DOHH2 (cell line): ENCODE results near the gene FZD10.

Experiments
- H3F3A ChIP-seq: fragments of 200-600 bp; sonication (generic), shearing (Covaris generic); 2 replicates; pipeline ENCODE4 v1.6.0; 2016; ENCODE audit warnings: antibody characterized with exemption, mild to moderate bottlenecking; ENCODE audit not compliant: control insufficient read depth, insufficient read depth
- H3K27ac ChIP-seq: fragments of 200-600 bp; sonication (generic); 2 replicates; pipeline ENCODE4 v1.5.1; 2014; ENCODE audit warnings: low read depth, mild to moderate bottlenecking, low read length, moderate library complexity
- H3K27me3 ChIP-seq: fragments of 200-600 bp; sonication (generic); 2 replicates; pipeline ENCODE4 v1.6.1; 2014; ENCODE audit warnings: mild to moderate bottlenecking, low read length, mixed read lengths; ENCODE audit not compliant: control insufficient read depth
- H3K36me3 ChIP-seq: fragments of 200-600 bp; sonication (generic); 2 replicates; pipeline ENCODE4 v1.6.1; 2014; ENCODE audit warnings: mild to moderate bottlenecking, low read length, moderate library complexity, mixed read lengths; ENCODE audit not compliant: control insufficient read depth
- H3K4me1 ChIP-seq: fragments of 200-600 bp; sonication (generic); 2 replicates; pipeline ENCODE4 v1.6.1; 2014; ENCODE audit warnings: mild to moderate bottlenecking, low read length, mixed read lengths; ENCODE audit not compliant: control insufficient read depth
- H3K4me2 ChIP-seq: fragments of 200-600 bp; sonication (generic); 2 replicates; pipeline ENCODE4 v1.6.0; 2014; ENCODE audit warnings: mild to moderate bottlenecking, low read length, moderate library complexity
- H3K4me3 ChIP-seq: fragments of 200-600 bp; sonication (generic); 2 replicates; pipeline ENCODE4 v1.5.1; 2014; ENCODE audit warnings: mild to moderate bottlenecking, low read length, mixed read lengths
- H3K79me2 ChIP-seq: fragments of 200-600 bp; sonication (generic); 2 replicates; pipeline ENCODE4 v1.6.1; 2014; ENCODE audit warnings: mild to moderate bottlenecking, low read length, mixed read lengths; ENCODE audit not compliant: control insufficient read depth
- H3K9me2 ChIP-seq: fragments of 200-600 bp; sonication (generic); replicated peaks from 2 replicates; pipeline ENCODE4 v1.6.1; 2014; ENCODE audit warnings: mild to moderate bottlenecking, low read length, mixed read lengths; ENCODE audit not compliant: control insufficient read depth
- H3K9me3 ChIP-seq: fragments of 200-600 bp; sonication (generic); 2 replicates; pipeline ENCODE4 v1.6.1; 2014; ENCODE audit warnings: antibody characterized with exemption, low read length, mixed read lengths; ENCODE audit not compliant: control insufficient read depth, insufficient read depth
- H4K20me1 ChIP-seq: fragments of 200-600 bp; sonication (generic); 2 replicates; pipeline ENCODE4 v1.6.0; 2014; ENCODE audit warnings: low read depth, mild to moderate bottlenecking, antibody characterized with exemption, low read length, moderate library complexity; ENCODE audit not compliant: control insufficient read depth, insufficient read depth
- EZH2phosphoT487 ChIP-seq: fragments of 200-600 bp; sonication (generic); IDR thresholded peaks from 2 replicates; pipeline ENCODE4 v1.6.1; 2017; ENCODE audit warnings: borderline replicate concordance, mild to moderate bottlenecking, antibody characterized with exemption, low read length, moderate library complexity, mixed read lengths
- TF ChIP-seq, protein P1 (sequence below): fragments of 200-600 bp; sonication (generic); IDR thresholded peaks from one replicate; pipeline ENCODE4 v1.5.1; 2014; ENCODE audit warnings: antibody characterized with exemption, mild to moderate bottlenecking, low read depth, low read length; ENCODE audit not compliant: poor library complexity, severe bottlenecking

The FZD10 gene

DNA sequence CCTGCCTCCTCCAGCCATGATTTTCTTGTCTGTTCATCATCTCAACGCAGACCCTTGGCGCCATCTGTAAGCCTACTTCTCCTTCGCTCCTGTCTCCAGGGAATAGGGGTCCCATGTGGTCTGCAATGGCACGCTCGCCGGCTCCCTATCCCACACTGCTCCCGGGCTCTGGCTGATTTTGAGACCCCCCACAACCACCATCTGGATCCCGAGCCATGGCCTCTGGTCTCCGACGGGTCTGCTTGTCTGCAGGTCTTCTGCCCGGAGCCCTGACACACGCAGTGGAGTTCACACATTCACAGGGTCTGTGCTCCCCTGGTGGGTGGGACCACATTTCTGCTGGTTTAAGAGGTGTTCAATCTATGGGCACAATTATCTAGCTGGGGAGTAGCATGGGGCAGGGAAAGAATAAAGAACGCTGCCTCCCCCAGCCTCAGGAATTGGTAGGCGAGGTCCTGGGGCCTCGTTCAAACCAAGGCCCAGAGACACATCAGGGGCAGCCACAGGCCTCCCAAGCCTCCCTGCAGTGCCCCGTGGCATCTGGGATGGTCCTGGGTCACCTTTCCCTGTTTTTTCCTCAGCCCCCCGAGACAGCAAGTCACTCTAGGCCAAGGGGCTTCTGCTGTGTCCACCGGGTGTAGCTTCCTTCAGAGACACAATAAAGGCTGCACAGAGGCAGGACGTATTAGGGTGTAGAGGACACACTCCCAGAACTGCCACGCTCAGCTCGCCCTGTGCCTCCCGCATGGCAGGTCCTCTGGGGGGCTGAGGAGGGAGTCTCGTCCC, 21.5 kb downstream of the FZD10 start:
- no peak overlapping the region for H3K4me2 ChIP-seq
- H3K4me1 ChIP-seq: no peaks in the 10 kb centered on the region
- no peaks in the 10 kb centered on the region for H3K79me2 ChIP-seq
- no peaks in the 10 kb centered on the region for H4K20me1 ChIP-seq
- H3F3A ChIP-seq: no peaks in the 10 kb centered on the region
- no peak overlapping the region for H3K27ac ChIP-seq
- no peak overlapping the region for H3K4me3 ChIP-seq
- H3K9me2 ChIP-seq: no peaks in the 10 kb centered on the region
- no peaks in the 10 kb centered on the region for H3K36me3 ChIP-seq
- TF ChIP-seq, protein P1, sequence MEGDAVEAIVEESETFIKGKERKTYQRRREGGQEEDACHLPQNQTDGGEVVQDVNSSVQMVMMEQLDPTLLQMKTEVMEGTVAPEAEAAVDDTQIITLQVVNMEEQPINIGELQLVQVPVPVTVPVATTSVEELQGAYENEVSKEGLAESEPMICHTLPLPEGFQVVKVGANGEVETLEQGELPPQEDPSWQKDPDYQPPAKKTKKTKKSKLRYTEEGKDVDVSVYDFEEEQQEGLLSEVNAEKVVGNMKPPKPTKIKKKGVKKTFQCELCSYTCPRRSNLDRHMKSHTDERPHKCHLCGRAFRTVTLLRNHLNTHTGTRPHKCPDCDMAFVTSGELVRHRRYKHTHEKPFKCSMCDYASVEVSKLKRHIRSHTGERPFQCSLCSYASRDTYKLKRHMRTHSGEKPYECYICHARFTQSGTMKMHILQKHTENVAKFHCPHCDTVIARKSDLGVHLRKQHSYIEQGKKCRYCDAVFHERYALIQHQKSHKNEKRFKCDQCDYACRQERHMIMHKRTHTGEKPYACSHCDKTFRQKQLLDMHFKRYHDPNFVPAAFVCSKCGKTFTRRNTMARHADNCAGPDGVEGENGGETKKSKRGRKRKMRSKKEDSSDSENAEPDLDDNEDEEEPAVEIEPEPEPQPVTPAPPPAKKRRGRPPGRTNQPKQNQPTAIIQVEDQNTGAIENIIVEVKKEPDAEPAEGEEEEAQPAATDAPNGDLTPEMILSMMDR: no peak
- TF ChIP-seq EZH2phosphoT487: no peak
- no peaks in the 10 kb centered on the region for H3K27me3 ChIP-seq
- peaks cover 5% of the 10 kb centered on the region; the same call in 1 of the 2 replicates for H3K9me3 ChIP-seq

DNA sequence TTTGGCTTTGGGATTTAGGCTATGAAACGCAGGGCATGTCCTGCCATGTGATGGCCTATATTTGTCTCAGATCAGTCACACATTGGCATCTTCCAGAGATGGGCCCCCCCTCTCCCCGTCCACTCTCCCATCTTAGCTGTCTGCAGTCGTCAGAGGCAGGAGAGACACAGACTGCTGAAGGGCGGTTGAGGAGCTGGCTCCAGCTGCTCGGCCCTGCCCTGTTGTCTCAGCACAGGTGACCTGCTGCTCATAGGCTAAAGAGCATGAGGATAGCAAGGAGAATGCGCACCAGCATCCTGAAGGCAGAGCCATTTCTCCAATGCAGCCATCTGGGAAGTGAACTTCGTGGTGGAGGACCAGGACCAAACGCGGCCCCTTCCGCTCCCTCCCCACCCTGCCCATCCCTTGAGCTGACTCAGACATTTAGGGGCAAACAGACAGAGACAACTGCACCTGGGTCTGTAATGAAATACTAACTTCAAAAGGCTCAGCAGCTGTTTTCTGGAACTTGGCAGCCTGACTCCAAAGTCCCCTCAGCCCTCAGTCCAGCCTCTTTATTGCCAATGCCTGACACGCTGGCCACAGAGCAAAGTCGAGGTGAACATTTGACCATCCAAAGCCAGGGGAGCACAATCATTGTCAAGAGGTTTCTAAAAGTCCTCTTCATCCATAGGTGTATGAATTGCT, 22.3 kb downstream of the FZD10 start:
- no peak overlapping the region for H3K4me3 ChIP-seq
- TF ChIP-seq, protein P1: no peak
- TF ChIP-seq EZH2phosphoT487: no peak
- H3K4me2 ChIP-seq: no peak overlapping the region
- H3K4me1 ChIP-seq: no peaks in the 10 kb centered on the region
- no peaks in the 10 kb centered on the region for H3K36me3 ChIP-seq
- no peaks in the 10 kb centered on the region for H3K79me2 ChIP-seq
- H4K20me1 ChIP-seq: no peaks in the 10 kb centered on the region
- H3F3A ChIP-seq: no peaks in the 10 kb centered on the region
- peaks cover 5% of the 10 kb centered on the region; the same call in 1 of the 2 replicates for H3K9me3 ChIP-seq
- no peak overlapping the region for H3K27ac ChIP-seq
- no peaks in the 10 kb centered on the region for H3K27me3 ChIP-seq
- H3K9me2 ChIP-seq: no peaks in the 10 kb centered on the region

DNA sequence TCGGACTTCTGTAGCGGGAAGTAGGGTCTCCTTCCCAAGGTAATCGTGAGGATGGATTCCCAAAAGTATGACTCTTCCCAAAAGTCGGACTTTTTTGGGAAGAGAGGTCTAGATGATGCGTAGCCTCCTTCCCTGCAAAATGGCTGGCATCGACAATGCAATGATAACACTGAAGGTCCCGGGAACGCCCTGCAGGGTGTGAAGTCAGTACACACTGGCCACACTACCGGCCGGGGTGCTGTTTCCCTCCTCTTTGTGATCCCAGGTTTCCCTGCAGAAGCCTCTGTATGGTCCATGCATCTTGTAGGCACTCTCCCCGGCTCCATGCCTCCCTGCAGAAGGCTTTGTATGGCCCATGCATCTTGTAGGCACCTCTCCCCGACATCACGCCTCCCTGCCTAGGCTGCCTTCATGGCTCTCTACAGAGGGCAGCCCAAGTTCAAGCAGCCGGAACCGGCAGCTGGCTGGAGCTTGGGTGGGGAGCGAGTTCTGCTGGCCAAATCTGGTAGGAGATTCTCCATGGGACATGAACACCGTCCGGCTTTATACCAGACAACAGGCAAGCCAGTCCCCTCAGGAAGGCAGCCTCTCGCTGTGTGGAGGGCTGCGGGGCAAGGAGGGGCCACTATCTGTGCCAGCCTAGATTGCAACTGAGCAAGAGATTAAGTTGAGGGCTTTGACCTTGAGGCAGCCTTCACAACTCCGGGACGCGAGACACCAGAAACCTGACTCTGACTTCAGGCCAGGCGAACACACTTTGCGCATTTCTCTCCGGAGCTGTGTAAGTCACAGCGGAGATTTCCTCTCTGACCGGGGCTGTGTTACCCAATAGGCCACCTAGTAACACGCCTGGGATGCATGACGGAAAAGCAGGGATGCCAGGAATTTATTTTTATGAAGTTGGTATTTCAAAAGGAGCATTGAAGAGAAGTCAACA, 23.5 kb downstream of the FZD10 start:
- H3K4me3 ChIP-seq: no peak overlapping the region
- H3K79me2 ChIP-seq: no peaks in the 10 kb centered on the region
- no peaks in the 10 kb centered on the region for H3K4me1 ChIP-seq
- no peaks in the 10 kb centered on the region for H4K20me1 ChIP-seq
- no peaks in the 10 kb centered on the region for H3K36me3 ChIP-seq
- H3F3A ChIP-seq: no peaks in the 10 kb centered on the region
- peaks cover 5% of the 10 kb centered on the region; the same call in 1 of the 2 replicates for H3K9me3 ChIP-seq
- no peak for TF ChIP-seq EZH2phosphoT487
- TF ChIP-seq, protein P1: no peak
- no peak overlapping the region for H3K4me2 ChIP-seq
- no peaks in the 10 kb centered on the region for H3K27me3 ChIP-seq
- H3K9me2 ChIP-seq: no peaks in the 10 kb centered on the region
- no peak overlapping the region for H3K27ac ChIP-seq
